Upper lobe of left lung (tissue), 6 donors: ENCODE results near the gene TSSK2. TPM values are rescaled to one million over a fixed set of nuclear protein-coding genes. Genes with fewer than 3 reads are reported as not detected.

Experiments
- ATAC-seq, 2 donors: fragments of 200-7000 bp; cut with Tn5 transposase; one replicate each; pipeline ENCODE4 v1.9.1; 2022; ENCODE audit warnings: mild to moderate bottlenecking in 2 of 2, moderate library complexity in 2 of 2; ENCODE audit not compliant: low FRiP score in 2 of 2
- DNase-seq, 2 donors: peaks; one replicate each; pipeline ENCODE4 v3.0.0-alpha.2; 2019 to 2020
- H3K27ac ChIP-seq, 4 donors: fragments of 200-600 bp; sonication (generic); one replicate each; pipeline ENCODE4 v1.5.1; 2016 to 2019
- H3K27me3 ChIP-seq, 4 donors: fragments of 200-600 bp; sonication (generic); one replicate each; pipeline ENCODE4 v1.5.1; 2017 to 2019
- H3K36me3 ChIP-seq, 4 donors: fragments of 200-600 bp; sonication (generic); one replicate each; pipeline ENCODE4 v1.5.1; 2016 to 2019
- H3K4me1 ChIP-seq, 4 donors: fragments of 200-600 bp; sonication (generic); one replicate each; pipeline ENCODE4 v1.5.1; 2018 to 2019
- H3K4me3 ChIP-seq, 4 donors: fragments of 200-600 bp; sonication (generic); one replicate each; pipeline ENCODE4 v1.5.1; 2017 to 2019; ENCODE audit warnings: mild to moderate bottlenecking in 2 of 4, moderate library complexity in 1 of 4
- H3K9me3 ChIP-seq, 4 donors: fragments of 200-600 bp; sonication (generic); one replicate each; pipeline ENCODE4 v1.5.1; 2018 to 2019
- EP300 ChIP-seq, 4 donors: sonication (generic); formaldehyde crosslinking; IDR thresholded peaks; one replicate each; pipeline ENCODE4 v1.5.1; 2017; ENCODE audit warnings: antibody characterized with exemption in 4 of 4, control low read depth in 2 of 4
- POLR2A ChIP-seq, 4 donors: fragments of 450-650 bp; IDR thresholded peaks; one replicate each; pipeline ENCODE4 v1.5.1; 2016 to 2017; ENCODE audit warnings: antibody characterized with exemption in 4 of 4, mild to moderate bottlenecking in 2 of 4
- POLR2AphosphoS5 ChIP-seq, 2 donors: sonication (generic); formaldehyde crosslinking; IDR thresholded peaks; one replicate each; pipeline ENCODE4 v1.5.1; 2017; ENCODE audit warnings: antibody characterized with exemption in 2 of 2
- WGBS, 2 donors: methylation state at CpG; one replicate each; pipeline ENCODE4 v1.1.5; 2017 to 2018; 5-methylcytosine and 5-hydroxymethylcytosine counted together
- total RNA-seq, 6 donors: library from RNA; depleted of rRNA in 4 of 6; stranded (reverse); fragments of >200 nt in 4 of 6; gene quantifications; one replicate each; pipeline versions ENCODE4 v1.1.0 to v1.2.1, GENCODE V29; 2016 to 2021
- TF ChIP-seq, protein P1 (sequence below), 6 experiments: fragments of 450-650 bp in 4 of 6; fragments of 200-600 bp in 2 of 6; sonication (generic) in 2 of 6; IDR thresholded peaks; one replicate each; pipeline ENCODE4 v1.5.1; 2016 to 2019; ENCODE audit warnings: antibody characterized with exemption in 6 of 6
- donor health status: DM: no; HTN: no; CAD: no; lungs with moderate emphysema.
- donor health status: DM: no; HTN: yes; CAD: no; lungs with severe emphysema.

Gene TSSK2
- total RNA-seq, 6 donors from 2014 or later: not detected

DNA sequence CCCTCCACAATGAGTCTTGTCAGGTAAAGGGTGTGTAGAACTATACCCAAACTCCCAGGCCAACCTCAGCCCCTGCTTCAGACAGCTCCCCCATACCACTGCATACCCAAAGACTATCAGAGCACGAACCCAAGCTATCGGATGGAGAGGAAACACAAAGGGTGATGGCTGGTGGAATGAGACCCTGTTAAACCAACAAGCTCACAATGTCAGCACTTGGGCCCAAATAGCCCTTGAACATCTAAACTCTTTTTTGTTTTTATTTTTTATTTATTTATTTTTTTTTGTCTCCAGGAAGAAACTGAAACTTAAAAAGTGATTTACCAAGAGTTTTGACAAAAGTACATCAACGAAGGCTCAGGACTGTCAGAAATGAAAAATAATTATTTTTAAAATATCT, 19.5 kb upstream of the TSSK2 start:
- Histone ChIP-seq H3K4me1 (peaks cover 47 to 69% (median 59%) of the 10 kb centered on the region in 4 donors), H3K36me3 (peaks cover 0 to 9% (median 0%) of the 10 kb centered on the region in 4 donors), H3K27ac (peak overlapping the region in 2 of 4 donors; percentile 9 to 83), H3K4me3 (no peak overlapping the region), H3K27me3 (no peaks in the 10 kb centered on the region), H3K9me3 (no peaks in the 10 kb centered on the region)
- DNase-seq: no peak
- TF ChIP-seq POLR2AphosphoS5 (IDR thresholded peaks at IDR 0.05) (no peak), EP300 (IDR thresholded peaks at IDR 0.05) (no peak), POLR2A (IDR thresholded peaks at IDR 0.05) (no peak)
- TF ChIP-seq, protein P1, sequence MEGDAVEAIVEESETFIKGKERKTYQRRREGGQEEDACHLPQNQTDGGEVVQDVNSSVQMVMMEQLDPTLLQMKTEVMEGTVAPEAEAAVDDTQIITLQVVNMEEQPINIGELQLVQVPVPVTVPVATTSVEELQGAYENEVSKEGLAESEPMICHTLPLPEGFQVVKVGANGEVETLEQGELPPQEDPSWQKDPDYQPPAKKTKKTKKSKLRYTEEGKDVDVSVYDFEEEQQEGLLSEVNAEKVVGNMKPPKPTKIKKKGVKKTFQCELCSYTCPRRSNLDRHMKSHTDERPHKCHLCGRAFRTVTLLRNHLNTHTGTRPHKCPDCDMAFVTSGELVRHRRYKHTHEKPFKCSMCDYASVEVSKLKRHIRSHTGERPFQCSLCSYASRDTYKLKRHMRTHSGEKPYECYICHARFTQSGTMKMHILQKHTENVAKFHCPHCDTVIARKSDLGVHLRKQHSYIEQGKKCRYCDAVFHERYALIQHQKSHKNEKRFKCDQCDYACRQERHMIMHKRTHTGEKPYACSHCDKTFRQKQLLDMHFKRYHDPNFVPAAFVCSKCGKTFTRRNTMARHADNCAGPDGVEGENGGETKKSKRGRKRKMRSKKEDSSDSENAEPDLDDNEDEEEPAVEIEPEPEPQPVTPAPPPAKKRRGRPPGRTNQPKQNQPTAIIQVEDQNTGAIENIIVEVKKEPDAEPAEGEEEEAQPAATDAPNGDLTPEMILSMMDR (IDR thresholded peaks at IDR 0.05): no peak
- no peak for ATAC-seq
- 88 to 91% methylated on average over 3 of the region's 3 CpGs for WGBS, 2 donors

DNA sequence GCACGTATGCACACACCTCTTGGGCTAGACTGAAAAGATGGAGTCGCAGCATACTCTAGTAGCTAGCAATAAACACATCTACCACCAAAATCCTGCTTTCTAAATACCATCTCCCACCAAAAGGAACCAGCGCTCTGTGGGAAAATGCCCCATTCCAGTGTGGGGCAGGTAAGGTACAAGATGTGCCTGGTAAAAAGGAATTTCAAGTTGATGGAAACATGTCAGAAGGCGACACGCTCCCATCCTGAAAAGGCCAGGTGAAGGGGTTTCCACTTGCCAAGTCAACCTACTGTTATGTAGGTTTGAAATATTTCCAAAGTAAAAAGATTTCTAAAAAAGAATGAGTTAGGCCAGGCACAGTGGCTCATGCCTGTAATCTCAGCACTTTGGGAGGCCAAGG, 17.7 kb upstream of the TSSK2 start:
- ATAC-seq (no peak), DNase-seq (no peak)
- WGBS, 2 donors: 91 to 95% methylated on average over 5 of the region's 5 CpGs
- Histone ChIP-seq H3K9me3 (no peaks in the 10 kb centered on the region), H3K27me3 (no peaks in the 10 kb centered on the region), H3K4me1 (peaks cover 57 to 69% (median 65%) of the 10 kb centered on the region in 4 donors), H3K4me3 (no peak overlapping the region), H3K27ac (no peak overlapping the region), H3K36me3 (peaks cover 0 to 9% (median 0%) of the 10 kb centered on the region in 4 donors)
- TF ChIP-seq EP300 (IDR thresholded peaks at IDR 0.05) (no peak), POLR2A (IDR thresholded peaks at IDR 0.05) (no peak), POLR2AphosphoS5 (IDR thresholded peaks at IDR 0.05) (no peak)
- TF ChIP-seq, protein P1 (IDR thresholded peaks at IDR 0.05): no peak

DNA sequence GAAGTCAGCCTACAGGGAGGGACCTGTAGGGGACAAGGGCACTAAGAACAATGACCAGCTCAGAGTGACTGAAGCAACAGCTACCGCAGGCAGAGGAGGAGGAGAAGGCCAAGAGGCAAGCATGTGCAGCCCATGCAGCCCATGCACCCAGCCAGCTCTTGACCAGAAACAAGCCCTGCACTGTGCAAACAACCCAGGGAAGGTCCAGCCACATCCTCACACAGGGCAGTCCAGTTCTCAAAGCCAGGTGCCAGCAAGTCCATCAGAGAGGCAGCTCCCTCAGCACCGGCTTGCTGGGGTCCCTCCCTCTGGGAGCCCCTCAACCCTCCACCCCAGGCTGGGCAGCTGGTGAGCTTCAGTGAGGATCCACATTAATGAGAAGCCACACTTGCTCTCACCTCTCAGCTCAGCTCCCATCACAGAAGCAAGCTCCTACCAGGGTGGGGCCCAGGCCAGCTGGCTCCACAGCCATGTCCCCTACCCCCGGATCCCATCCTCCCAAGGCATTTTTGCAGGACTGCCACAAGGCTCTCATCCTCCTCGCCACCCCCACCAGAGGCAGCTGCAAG, 16.0 kb upstream of the TSSK2 start:
- Histone ChIP-seq H3K36me3 (peaks cover 0 to 9% (median 0%) of the 10 kb centered on the region in 4 donors), H3K27ac (no peak overlapping the region), H3K4me3 (no peak overlapping the region), H3K4me1 (peaks cover 59 to 71% (median 65%) of the 10 kb centered on the region in 4 donors), H3K27me3 (no peaks in the 10 kb centered on the region), H3K9me3 (no peaks in the 10 kb centered on the region)
- 80 to 95% methylated on average over 4 of the region's 4 CpGs for WGBS, 2 donors
- TF ChIP-seq, protein P1 (IDR thresholded peaks at IDR 0.05): no peak
- no peak for TF ChIP-seq POLR2A (IDR thresholded peaks at IDR 0.05)
- TF ChIP-seq POLR2AphosphoS5 (IDR thresholded peaks at IDR 0.05): no peak
- TF ChIP-seq EP300 (IDR thresholded peaks at IDR 0.05): no peak
- DNase-seq (no peak), ATAC-seq (peak in 1 of 2 donors; percentile 9)

DNA sequence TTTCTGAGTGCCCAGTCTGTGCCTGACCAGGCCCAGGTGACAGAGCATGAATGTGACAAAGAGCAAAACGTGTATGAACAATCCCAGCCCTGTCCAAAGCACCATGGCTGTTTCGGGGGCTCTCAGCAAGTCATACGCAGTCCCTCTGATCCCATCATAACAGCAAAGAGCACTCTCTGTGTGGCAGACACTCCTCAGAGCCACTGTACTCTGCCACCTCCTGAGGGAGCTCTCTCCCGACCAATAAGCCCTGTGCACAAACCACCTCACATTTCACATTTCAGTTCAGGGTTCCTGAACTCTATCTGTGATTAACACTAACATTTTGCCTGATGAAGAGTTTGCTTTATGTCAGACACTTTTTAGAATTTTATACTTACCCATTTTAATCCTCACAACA, 15.5 kb upstream of the TSSK2 start:
- Histone ChIP-seq H3K4me1 (peaks cover 59 to 71% (median 65%) of the 10 kb centered on the region in 4 donors), H3K27ac (no peak overlapping the region)
- no peak for ATAC-seq

DNA sequence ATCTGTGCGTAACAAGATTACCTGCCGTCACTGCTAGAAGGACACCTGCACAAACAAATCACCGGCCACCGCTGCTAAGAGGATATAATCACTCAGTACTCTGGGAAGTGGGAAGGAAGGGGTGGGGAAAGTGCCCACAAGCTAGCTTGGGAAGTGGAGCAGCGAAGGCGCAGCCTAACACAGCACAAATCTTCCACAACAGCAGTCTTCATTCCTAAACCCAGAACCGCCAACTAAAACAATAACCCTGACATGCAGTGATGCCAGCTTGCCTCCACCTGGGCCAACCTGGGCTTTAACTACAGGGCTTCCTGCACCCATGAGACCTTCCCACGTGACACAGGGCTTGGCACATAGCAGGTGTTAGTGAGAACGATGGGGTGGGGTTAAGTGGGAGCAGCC, 14.0 kb upstream of the TSSK2 start:
- TF ChIP-seq POLR2A (IDR thresholded peaks at IDR 0.05) (no peak), EP300 (IDR thresholded peaks at IDR 0.05) (no peak), POLR2AphosphoS5 (IDR thresholded peaks at IDR 0.05) (no peak)
- TF ChIP-seq, protein P1 (IDR thresholded peaks at IDR 0.05): no peak
- WGBS, 2 donors: 60 to 75% methylated on average over 9 of the region's 9 CpGs
- Histone ChIP-seq H3K4me1 (peaks cover 55 to 69% (median 66%) of the 10 kb centered on the region in 4 donors), H3K4me3 (no peak overlapping the region), H3K27me3 (no peaks in the 10 kb centered on the region), H3K27ac (peak overlapping the region in 1 of 4 donors; percentile 18), H3K9me3 (no peaks in the 10 kb centered on the region), H3K36me3 (peaks cover 0 to 9% (median 0%) of the 10 kb centered on the region in 4 donors)
- DNase-seq: peak in 1 of 2 donors; percentile 53
- ATAC-seq: peak in 1 of 2 donors; percentile 27

More for the DNA sequence above, 15.5 kb upstream of the TSSK2 start:
- no peak for DNase-seq
- no peaks in the 10 kb centered on the region for H3K9me3 ChIP-seq
- no peaks in the 10 kb centered on the region for H3K27me3 ChIP-seq
- peaks cover 0 to 9% (median 0%) of the 10 kb centered on the region in 4 donors for H3K36me3 ChIP-seq
- TF ChIP-seq POLR2AphosphoS5 (IDR thresholded peaks at IDR 0.05): no peak
- 75 to 79% methylated on average over 4 of the region's 4 CpGs for WGBS, 2 donors
- H3K4me3 ChIP-seq: no peak overlapping the region
